ENCODE measurements around the gene SEMA3B.

- TF ChIP-seq CTCF (IDR thresholded peaks at IDR 0.05) (no peak), POLR2A (IDR thresholded peaks at IDR 0.05) (no peak)
Observed at GRCh38 chr3:50278880-50279224, 9.9 kb downstream of the SEMA3B start, which contains the start of gene LSMEM2.
